K562 (cell line): ENCODE measurements around the gene HRC. TPM values are rescaled to one million over a fixed set of nuclear protein-coding genes. Genes with fewer than 3 reads are reported as not detected.

ENCODE experiments used
- ARID4B ChIP-seq: sonication (generic); formaldehyde crosslinking; IDR thresholded peaks from 2 replicates; pipeline ENCODE4 v1.8.0; 2022; ENCODE audit warnings: mild to moderate bottlenecking, missing genetic modification reagents
- C11orf30 ChIP-seq: fragments of 450-650 bp; IDR thresholded peaks from 2 replicates; pipeline ENCODE4 v1.6.1; 2016; ENCODE audit warnings: low read depth, mild to moderate bottlenecking
- CBFB ChIP-seq: sonication (generic); formaldehyde crosslinking; IDR thresholded peaks from 2 replicates; pipeline ENCODE4 v1.4.0; 2020; ENCODE audit warnings: mild to moderate bottlenecking, missing genetic modification reagents
- E2F3 ChIP-seq: fragments of 250-450 bp; sonication (Bioruptor Pico); IDR thresholded peaks from 2 replicates; pipeline ENCODE4 v1.4.0; 2020; ENCODE audit warnings: mild to moderate bottlenecking
- FOXM1 ChIP-seq, 2 experiments: fragments of 450-650 bp in 1 of 2; sonication (generic) in 1 of 2; formaldehyde crosslinking in 1 of 2; IDR thresholded peaks; 2 replicates each; pipeline versions ENCODE4 v1.6.1 to v1.9.0; 2017 to 2022; ENCODE audit warnings: low read depth in 2 of 2, mild to moderate bottlenecking in 2 of 2, missing genetic modification reagents in 1 of 2, moderate library complexity in 1 of 2
- MYC ChIP-seq, 2 experiments: fragments of 250-450 bp in 1 of 2; sonication (Bioruptor Pico) in 1 of 2; IDR thresholded peaks; 2 replicates each; pipeline versions ENCODE4 v1.5.1 to v1.6.1; 2012 to 2021; ENCODE audit warnings: low read depth in 2 of 2, borderline replicate concordance in 1 of 2, improper control_type of control experiment in 1 of 2, low read length in 1 of 2, mild to moderate bottlenecking in 1 of 2, moderate library complexity in 1 of 2
- PHF20 ChIP-seq: fragments of 450-650 bp; IDR thresholded peaks from 2 replicates; pipeline ENCODE4 v1.6.1; 2018; ENCODE audit not compliant: partially characterized antibody
- PHF8 ChIP-seq: fragments of 200-600 bp; sonication (generic); IDR thresholded peaks from 2 replicates; pipeline ENCODE4 v1.6.1; 2012; ENCODE audit warnings: mixed run types, mild to moderate bottlenecking, inconsistent platforms, low read length, moderate library complexity, borderline replicate concordance
- RBM39 ChIP-seq: fragments of 200-400 bp; formaldehyde crosslinking; optimal IDR thresholded peaks from 2 replicates; pipeline ENCODE3; 2018; ENCODE audit warnings: low read depth, low read length
- REST ChIP-seq, 2 experiments: fragments of 450-650 bp; formaldehyde crosslinking in 1 of 2; IDR thresholded peaks; 2 replicates each; pipeline versions ENCODE4 v1.4.0 to v1.6.1; 2014 to 2020; ENCODE audit warnings: mild to moderate bottlenecking in 2 of 2, borderline replicate concordance in 1 of 2, low read depth in 1 of 2
- SMC3 ChIP-seq: conservative IDR thresholded peaks from 2 replicates; pipeline ENCODE4 v1.6.1; 2011; ENCODE audit warnings: low read depth, low read length, improper control_type of control experiment; ENCODE audit not compliant: insufficient read depth
- TCF3 ChIP-seq: sonication (generic); formaldehyde crosslinking; IDR thresholded peaks from 2 replicates; pipeline ENCODE4 v1.4.0; 2020; ENCODE audit warnings: mild to moderate bottlenecking, missing genetic modification reagents
- ZNF785 ChIP-seq: fragments of 250-450 bp; sonication (Bioruptor Pico); IDR thresholded peaks from 2 replicates; pipeline ENCODE4 v1.4.0; 2020; ENCODE audit warnings: mild to moderate bottlenecking
- polyA plus RNA-seq, 8 experiments: library from polyadenylated mRNA; depleted of rRNA in 4 of 8; stranded (reverse) in 5 of 8; unstranded in 3 of 8; fragments of >200 nt; fragmentation: Nextera tagmentation in 2 of 8; fragmentation: Illumina TruSeq in 1 of 8; extraction: Ambion mirVana in 2 of 8; extraction: Trizol in 1 of 8; gene quantifications; 2 replicates each; pipeline versions ENCODE4 v1.2.1 to v1.2.3, GENCODE V29; 2011 to 2014; ENCODE audit warnings: inconsistent platforms in 1 of 8, missing spikeins in 1 of 8
- total RNA-seq, 7 experiments: library from RNA; depleted of rRNA in 6 of 7; stranded (reverse); fragments of >200 nt in 6 of 7; fragmentation: Illumina TruSeq in 2 of 7; extraction: Trizol in 2 of 7; gene quantifications; 2 replicates each; pipeline versions ENCODE4 v1.2.1 to v1.2.3, GENCODE V29; 2011 to 2021; ENCODE audit warnings: low replicate concordance in 1 of 7

The HRC gene
- total and polyA plus RNA-seq, 9 of the 15 experiments (the other 6 are each of a cell fraction or from before 2014, with no cell fraction given) = 0.66 to 18.7 (median 13.1) TPM

- no peak for TF ChIP-seq ZNF785 (CRISPR knock-in tag)
- peak; percentile 96 for TF ChIP-seq MYC (IDR thresholded peaks at IDR 0.05; ENCODE audit: low read depth, low read length)
- 0 out of 2 replicates have a peak, but pooled peaks have one; percentile 38 for TF ChIP-seq MYC (CRISPR knock-in tag; IDR thresholded peaks at IDR 0.05; ENCODE audit: borderline replicate concordance, low read depth)
- TF ChIP-seq PHF20 = peak; percentile 53
- peak; percentile 83 for TF ChIP-seq ARID4B
- peak; percentile 85; the same call in 1 of the 2 replicates for TF ChIP-seq E2F3 (CRISPR knock-in tag)
- TF ChIP-seq REST (IDR thresholded peaks at IDR 0.05; ENCODE audit: borderline replicate concordance) = peak; percentile 49
- peak; percentile 76 for TF ChIP-seq REST (CRISPR knock-in tag; IDR thresholded peaks at IDR 0.05; ENCODE audit: low read depth)
- peak; percentile 40 for TF ChIP-seq TCF3 (CRISPR knock-in tag)
- TF ChIP-seq FOXM1 (IDR thresholded peaks at IDR 0.05; ENCODE audit: low read depth) = no peak
- peak; percentile 85; the same call in 1 of the 2 replicates for TF ChIP-seq FOXM1 (CRISPR knock-in tag; IDR thresholded peaks at IDR 0.05; ENCODE audit: low read depth)
- TF ChIP-seq PHF8 = peak; percentile 45; the same call in 1 of the 2 replicates
- no peak for TF ChIP-seq SMC3
- TF ChIP-seq C11orf30 = no peak
- TF ChIP-seq CBFB = peak; percentile 87
- TF ChIP-seq RBM39 = no peak
These were observed 27.3 kb downstream of the HRC start (continued) for GRCh38 chr19:49127674-49128544.
